ENCODE results near the gene CHIA. TPM values are rescaled to one million over a fixed set of nuclear protein-coding genes. Genes with fewer than 3 reads are reported as not detected.

The CHIA gene
- total RNA-seq, 4 donors from 2014 or later = not detected

DNA sequence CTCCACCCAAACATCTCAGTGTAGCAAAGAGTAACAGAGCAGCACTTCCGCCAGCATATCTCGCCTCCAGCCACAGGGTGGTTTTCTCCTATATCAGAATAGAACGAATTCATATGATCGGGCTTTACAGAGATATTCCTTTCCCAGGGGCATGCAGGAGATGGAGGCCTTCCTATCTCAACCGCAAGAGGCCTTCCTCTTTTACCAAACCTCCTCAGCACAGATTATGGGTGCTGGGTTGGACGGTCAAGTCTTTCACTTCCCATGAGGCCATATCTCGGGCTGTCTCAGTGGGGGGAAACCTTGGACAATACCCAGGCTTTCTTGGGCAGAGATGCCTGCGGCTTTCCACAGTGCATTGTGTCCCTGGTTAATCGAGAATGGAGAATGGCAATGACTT is 71.1 kb downstream of the CHIA start:
- intact Hi-C loops (cut with DNase I) = no loop called here
- no peak overlapping the region for H3K27ac ChIP-seq
- no peak for DNase-seq
- no peaks in the 10 kb centered on the region for H3K27me3 ChIP-seq
- H3K9me3 ChIP-seq = no peaks in the 10 kb centered on the region
- WGBS, 2 donors = 93 to 95% methylated on average over 9 of the region's 9 CpGs
- no peak overlapping the region for H3K4me3 ChIP-seq (replicated peaks in 1 of 3)
- no peaks in the 10 kb centered on the region for H3K4me1 ChIP-seq
- TF ChIP-seq POLR2A (IDR thresholded peaks at IDR 0.05) = no peak
- TF ChIP-seq, protein P1, sequence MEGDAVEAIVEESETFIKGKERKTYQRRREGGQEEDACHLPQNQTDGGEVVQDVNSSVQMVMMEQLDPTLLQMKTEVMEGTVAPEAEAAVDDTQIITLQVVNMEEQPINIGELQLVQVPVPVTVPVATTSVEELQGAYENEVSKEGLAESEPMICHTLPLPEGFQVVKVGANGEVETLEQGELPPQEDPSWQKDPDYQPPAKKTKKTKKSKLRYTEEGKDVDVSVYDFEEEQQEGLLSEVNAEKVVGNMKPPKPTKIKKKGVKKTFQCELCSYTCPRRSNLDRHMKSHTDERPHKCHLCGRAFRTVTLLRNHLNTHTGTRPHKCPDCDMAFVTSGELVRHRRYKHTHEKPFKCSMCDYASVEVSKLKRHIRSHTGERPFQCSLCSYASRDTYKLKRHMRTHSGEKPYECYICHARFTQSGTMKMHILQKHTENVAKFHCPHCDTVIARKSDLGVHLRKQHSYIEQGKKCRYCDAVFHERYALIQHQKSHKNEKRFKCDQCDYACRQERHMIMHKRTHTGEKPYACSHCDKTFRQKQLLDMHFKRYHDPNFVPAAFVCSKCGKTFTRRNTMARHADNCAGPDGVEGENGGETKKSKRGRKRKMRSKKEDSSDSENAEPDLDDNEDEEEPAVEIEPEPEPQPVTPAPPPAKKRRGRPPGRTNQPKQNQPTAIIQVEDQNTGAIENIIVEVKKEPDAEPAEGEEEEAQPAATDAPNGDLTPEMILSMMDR (IDR thresholded peaks at IDR 0.05) = no peak
- H3K36me3 ChIP-seq = no peaks in the 10 kb centered on the region

DNA sequence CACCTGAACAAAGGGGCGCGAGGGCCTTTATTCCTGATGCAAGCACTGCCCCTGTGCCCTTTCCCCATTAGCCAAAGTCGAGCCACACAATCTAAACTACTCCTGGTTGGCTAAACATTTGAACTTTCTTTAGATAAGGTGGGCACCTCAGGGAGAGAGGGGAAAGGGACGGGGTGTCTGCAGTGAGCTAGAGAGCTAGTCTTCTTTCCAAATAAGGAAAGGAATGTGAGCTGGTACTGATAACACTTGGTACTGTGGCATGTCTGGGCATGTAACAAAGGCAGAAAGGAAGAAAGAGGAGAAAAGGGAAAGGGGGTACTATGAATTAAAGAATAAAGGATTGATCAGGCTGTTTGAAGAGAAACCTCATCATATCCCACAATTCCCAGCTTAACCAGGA is 74.0 kb downstream of the CHIA start:
- WGBS, 2 donors = 46 to 47% methylated on average over 4 of the region's 4 CpGs
- H3K27ac ChIP-seq = no peak overlapping the region
- DNase-seq = peak in 1 of 2 donors; percentile 2
- H3K4me3 ChIP-seq (replicated peaks in 1 of 3) = no peak overlapping the region
- H3K36me3 ChIP-seq = no peaks in the 10 kb centered on the region
- intact Hi-C loops (cut with DNase I) = no loop called here
- TF ChIP-seq, protein P1 (IDR thresholded peaks at IDR 0.05) = no peak
- no peak for TF ChIP-seq POLR2A (IDR thresholded peaks at IDR 0.05)
- no peaks in the 10 kb centered on the region for H3K9me3 ChIP-seq
- no peaks in the 10 kb centered on the region for H3K4me1 ChIP-seq
- H3K27me3 ChIP-seq = no peaks in the 10 kb centered on the region

DNA sequence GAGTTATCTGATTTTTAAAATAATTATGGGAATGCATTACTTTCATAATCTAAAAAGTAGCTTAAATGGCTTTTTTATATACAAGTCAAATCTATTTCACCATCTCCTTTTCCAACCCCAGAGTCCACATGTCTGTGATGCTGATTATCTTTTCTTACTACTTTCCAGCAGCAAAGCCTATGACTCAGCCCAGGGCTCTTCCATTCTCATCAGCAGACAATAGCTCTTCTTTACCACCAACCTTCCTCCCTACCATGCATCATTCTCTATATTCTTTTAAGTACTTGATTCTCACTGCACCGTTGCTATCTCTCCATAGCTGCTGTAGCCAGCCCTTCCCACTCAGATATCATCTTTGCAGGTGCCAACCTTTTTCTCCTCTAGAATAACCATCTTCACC is 75.6 kb downstream of the CHIA start:
- DNase-seq = no peak
- Histone ChIP-seq H3K4me1 (no peaks in the 10 kb centered on the region), H3K27me3 (no peaks in the 10 kb centered on the region), H3K9me3 (no peaks in the 10 kb centered on the region), H3K4me3 (replicated peaks in 1 of 3) (no peak overlapping the region), H3K27ac (no peak overlapping the region), H3K36me3 (no peaks in the 10 kb centered on the region)
- WGBS, 2 donors = 68 to 78% methylated on average over 1 of the region's 1 CpG
- TF ChIP-seq, protein P1 (IDR thresholded peaks at IDR 0.05) = no peak
- TF ChIP-seq POLR2A (IDR thresholded peaks at IDR 0.05) = no peak
- intact Hi-C loops (cut with DNase I) = no loop called here

DNA sequence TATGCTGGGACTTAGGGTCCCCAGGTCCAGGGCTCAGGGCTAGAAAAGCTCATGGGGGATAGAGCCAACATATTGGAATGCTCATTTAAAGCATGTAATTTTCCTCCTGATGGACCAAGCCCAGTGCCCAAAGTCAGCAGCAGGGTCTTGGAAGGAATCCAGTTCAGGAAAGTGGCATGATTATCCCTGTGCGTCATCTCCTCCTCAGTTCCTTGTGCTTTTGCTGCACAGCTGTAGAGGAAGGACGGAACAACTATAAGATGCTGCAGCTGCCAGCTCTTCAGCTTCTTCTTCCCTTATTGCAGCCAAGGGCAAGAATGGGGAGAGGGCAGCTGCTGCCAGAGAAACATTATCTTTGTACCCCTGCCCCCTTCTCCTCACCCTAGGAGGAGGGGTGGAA is 78.5 kb downstream of the CHIA start:
- Histone ChIP-seq H3K36me3 (no peaks in the 10 kb centered on the region), H3K9me3 (no peaks in the 10 kb centered on the region), H3K4me1 (peaks cover 0 to 8% of the 10 kb centered on the region in 2 donors), H3K27me3 (no peaks in the 10 kb centered on the region), H3K27ac (no peak overlapping the region), H3K4me3 (replicated peaks in 1 of 3) (no peak overlapping the region)
- DNase-seq = no peak
- WGBS, 2 donors = 89 to 92% methylated on average over 2 of the region's 2 CpGs
- intact Hi-C loops (cut with DNase I) = no loop called here
- TF ChIP-seq, protein P1 (IDR thresholded peaks at IDR 0.05) = no peak
- TF ChIP-seq POLR2A (IDR thresholded peaks at IDR 0.05) = no peak

DNA sequence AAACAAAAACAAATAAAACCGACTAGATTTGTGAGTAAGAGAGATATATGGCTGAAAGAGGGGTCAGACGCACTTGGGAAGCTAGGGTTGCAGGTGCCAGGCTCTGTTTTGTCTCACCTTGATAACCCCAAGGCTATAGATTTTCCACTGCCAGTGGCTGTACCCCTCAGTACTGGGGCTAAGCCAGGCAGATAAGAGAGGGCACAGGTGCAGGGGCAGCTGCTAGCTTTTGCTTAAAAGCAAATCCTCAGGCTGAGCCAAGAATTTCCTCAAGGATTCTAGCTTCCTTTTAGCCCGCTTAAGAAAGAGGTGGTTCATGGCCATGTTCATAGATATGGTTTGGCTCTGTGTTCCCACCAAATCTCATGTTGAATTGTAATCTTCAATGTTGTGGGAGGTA is 79.0 kb downstream of the CHIA start:
- no peaks in the 10 kb centered on the region for H3K27me3 ChIP-seq
- no peak overlapping the region for H3K27ac ChIP-seq
- DNase-seq = no peak
- no peak for TF ChIP-seq POLR2A (IDR thresholded peaks at IDR 0.05)
- TF ChIP-seq, protein P1 (IDR thresholded peaks at IDR 0.05) = no peak
- intact Hi-C loops (cut with DNase I) = no loop called here
- peaks cover 0 to 8% of the 10 kb centered on the region in 2 donors for H3K4me1 ChIP-seq
- WGBS, 2 donors = 75 to 81% methylated on average over 3 of the region's 3 CpGs
- no peak overlapping the region for H3K4me3 ChIP-seq (replicated peaks in 1 of 3)
- no peaks in the 10 kb centered on the region for H3K9me3 ChIP-seq
- no peaks in the 10 kb centered on the region for H3K36me3 ChIP-seq

Small RNA genes within 50 kb of the gene (small RNA-seq; reads per million reads assigned to genes)
- gene AL356387.2 = not detected

Other genes with a start within 250 kb of the CHIA start
- 100 to 1,000 TPM in 1 of 4 donors, 10 to 100 TPM in 3; 26.5 to 105 (median 51.7) TPM for gene DRAM2, start 150.8 kb upstream of the CHIA start, total RNA-seq
- gene CEPT1, start 150.6 kb upstream of the CHIA start, total RNA-seq = 10 to 100 TPM; 32.2 to 53.8 (median 51.7) TPM
- 10 to 100 TPM; 45.1 to 53.3 (median 49.4) TPM for gene DENND2D, start 90.2 kb upstream of the CHIA start, total RNA-seq
- gene CHI3L2, start 63.1 kb upstream of the CHIA start, total RNA-seq = 10 to 100 TPM in 2 of 4 donors, 1 to 10 TPM in 2; 4.2 to 25.7 (median 11.8) TPM
- gene OVGP1, start 136.9 kb downstream of the CHIA start, total RNA-seq = 1 to 10 TPM; 1.1 to 2.1 (median 1.7) TPM
- 10 to 100 TPM; 19.5 to 36.1 (median 26.3) TPM for gene WDR77, start 158.4 kb downstream of the CHIA start, total RNA-seq
- gene ATP5PB, start 158.6 kb downstream of the CHIA start, total RNA-seq = 100 to 1,000 TPM; 128 to 252 (median 193) TPM
- gene C1orf162, start 183.1 kb downstream of the CHIA start, total RNA-seq = 10 to 100 TPM in 1 of 4 donors, 1 to 10 TPM in 3; 2.5 to 23.6 (median 6.5) TPM
- gene ADORA3, start 212.8 kb downstream of the CHIA start, total RNA-seq = 1 to 10 TPM; 2.3 to 7.7 (median 3.4) TPM
- 1 to 10 TPM in 1 of 4 donors, under 1 TPM in 1, not detected in 2; 0.89 to 8.7 TPM for gene TMIGD3, start 212.8 kb downstream of the CHIA start, total RNA-seq

All from thyroid gland (tissue), 4 donors.